Measurements from ENCODE around the gene MACROD2. TPM values are rescaled to one million over a fixed set of nuclear protein-coding genes. Genes with fewer than 3 reads are reported as not detected.

Gene MACROD2
- total RNA-seq, 3 donors from 2014 or later, result 3.2 to 7.6 (median 6.4) TPM

DNA sequence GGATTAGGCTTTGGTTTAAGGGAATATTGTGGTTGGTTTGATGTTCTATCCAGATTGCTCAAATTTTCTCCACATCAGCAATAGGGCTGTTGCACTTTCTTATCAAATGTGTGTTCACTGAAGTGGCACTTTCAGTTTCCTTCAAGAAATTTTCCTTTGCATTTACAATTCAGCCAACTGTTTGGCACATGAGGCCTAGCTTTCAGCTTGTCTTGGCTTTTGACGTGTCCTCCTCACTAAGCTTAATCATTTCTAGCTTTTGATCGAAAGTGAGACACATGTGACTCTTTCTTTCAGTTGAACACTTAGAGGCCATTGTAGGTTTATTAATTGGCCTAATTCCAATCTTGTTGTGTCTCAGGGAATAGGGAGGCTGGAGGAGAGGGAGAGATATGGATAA lies 237.3 kb downstream of the MACROD2 start:
- DNase-seq (no peak), ATAC-seq (no peak)
- H3K9me3 ChIP-seq, result no peaks in the 10 kb centered on the region
- no peaks in the 10 kb centered on the region for H3K36me3 ChIP-seq (ENCODE audit: low read depth)
- H3K4me1 ChIP-seq (ENCODE audit: low read depth), result no peaks in the 10 kb centered on the region
- no peak for TF ChIP-seq CTCF (IDR thresholded peaks at IDR 0.05)
- no peak overlapping the region for H3K4me3 ChIP-seq
- intact Hi-C loops (cut with DNase I, micrococcal nuclease), result no loop called here

DNA sequence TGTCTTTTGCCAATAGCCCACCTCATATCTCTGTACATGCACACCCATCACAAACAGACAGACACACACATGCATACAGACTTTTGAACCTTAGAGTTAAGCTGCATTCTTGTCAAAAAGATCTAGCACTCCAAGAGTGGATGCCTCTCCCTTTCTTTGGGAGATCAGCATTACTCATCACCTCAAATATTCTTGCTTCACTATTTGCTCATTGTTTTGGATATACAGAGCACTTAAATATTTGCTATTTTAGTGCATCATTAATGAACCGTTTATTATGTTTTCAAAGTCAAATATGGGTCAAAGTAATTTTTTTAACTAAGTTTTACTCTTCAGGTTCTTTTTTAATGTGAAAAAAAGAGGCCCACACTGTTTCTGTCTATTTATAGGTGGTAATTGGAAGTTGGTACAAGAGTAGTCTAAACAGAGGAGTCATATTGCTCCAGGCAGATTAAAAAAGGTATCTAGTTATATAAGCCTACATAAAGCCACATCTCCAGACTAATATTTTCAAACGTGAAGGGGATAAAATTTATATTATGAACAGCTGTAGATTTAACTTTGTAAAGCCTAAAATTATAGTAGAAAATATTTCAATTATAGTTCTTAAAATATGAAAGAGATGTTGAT lies 239.5 kb downstream of the MACROD2 start:
- no peak overlapping the region for H3K4me3 ChIP-seq

DNA sequence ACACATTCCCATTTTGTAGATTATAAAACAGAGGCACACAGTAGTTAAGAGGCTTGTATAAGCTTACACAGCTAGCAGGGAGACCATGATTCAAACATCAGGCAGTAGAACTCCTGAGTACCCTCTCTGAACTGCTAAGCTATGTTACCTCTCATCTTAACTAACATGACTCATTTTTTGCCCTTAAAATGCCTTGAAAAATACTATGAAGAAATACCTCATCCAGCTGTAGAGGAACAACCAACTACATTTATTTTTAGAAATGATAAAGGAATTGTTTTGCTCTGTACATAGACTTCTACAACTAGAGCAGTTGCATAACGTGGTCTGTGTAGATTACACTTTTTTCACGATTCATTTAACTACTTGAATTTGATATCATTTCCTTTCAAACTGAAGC lies 240.0 kb downstream of the MACROD2 start:
- Histone ChIP-seq H3K4me1 (ENCODE audit: low read depth) (no peaks in the 10 kb centered on the region), H3K4me3 (no peak overlapping the region), H3K36me3 (ENCODE audit: low read depth) (no peaks in the 10 kb centered on the region), H3K9me3 (no peaks in the 10 kb centered on the region)
- DNase-seq, result no peak
- intact Hi-C loops (cut with DNase I, micrococcal nuclease), result no loop called here
- no peak for ATAC-seq
- TF ChIP-seq CTCF (IDR thresholded peaks at IDR 0.05), result no peak

More for the DNA sequence above, 239.5 kb downstream of the MACROD2 start:
- intact Hi-C loops (cut with DNase I, micrococcal nuclease), result no loop called here
- DNase-seq, result no peak
- no peak for TF ChIP-seq CTCF (IDR thresholded peaks at IDR 0.05)
- Histone ChIP-seq H3K9me3 (no peaks in the 10 kb centered on the region), H3K36me3 (ENCODE audit: low read depth) (no peaks in the 10 kb centered on the region), H3K4me1 (ENCODE audit: low read depth) (no peaks in the 10 kb centered on the region)
- ATAC-seq, result no peak

DNA sequence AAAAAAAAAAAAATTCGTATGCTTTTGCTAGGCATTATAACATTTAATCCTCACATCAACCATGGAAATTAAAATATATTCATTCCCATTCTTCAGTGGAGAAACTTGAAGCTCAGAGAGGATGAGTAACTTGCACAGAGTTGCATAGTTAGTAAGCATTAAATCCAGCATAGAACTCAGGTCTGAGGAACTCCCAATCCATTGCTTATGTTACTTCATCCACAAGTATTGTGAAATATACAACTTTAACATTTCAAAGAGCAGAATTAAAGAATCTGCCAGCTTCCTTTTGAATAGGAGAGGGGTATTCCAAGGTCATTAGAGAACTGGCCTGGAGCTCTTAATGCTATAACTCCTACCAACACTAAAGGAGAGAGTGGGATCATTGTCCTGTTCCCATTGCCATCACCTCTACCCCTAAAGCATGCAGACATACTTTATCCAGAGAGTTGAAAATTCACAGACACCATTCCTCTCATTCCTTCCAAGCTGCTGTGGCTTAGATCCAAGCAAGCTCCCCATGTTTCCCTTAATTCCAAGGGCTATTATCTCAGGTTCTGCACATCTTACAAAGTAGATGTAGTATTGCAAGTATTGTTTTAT lies 250.2 kb downstream of the MACROD2 start:
- Histone ChIP-seq H3K4me3 (no peak overlapping the region), H3K9me3 (no peaks in the 10 kb centered on the region), H3K36me3 (ENCODE audit: low read depth) (no peaks in the 10 kb centered on the region), H3K4me1 (ENCODE audit: low read depth) (no peaks in the 10 kb centered on the region)
- ATAC-seq (no peak), DNase-seq (no peak)
- intact Hi-C loops (cut with DNase I, micrococcal nuclease), result no loop called here
- no peak for TF ChIP-seq CTCF (IDR thresholded peaks at IDR 0.05)

DNA sequence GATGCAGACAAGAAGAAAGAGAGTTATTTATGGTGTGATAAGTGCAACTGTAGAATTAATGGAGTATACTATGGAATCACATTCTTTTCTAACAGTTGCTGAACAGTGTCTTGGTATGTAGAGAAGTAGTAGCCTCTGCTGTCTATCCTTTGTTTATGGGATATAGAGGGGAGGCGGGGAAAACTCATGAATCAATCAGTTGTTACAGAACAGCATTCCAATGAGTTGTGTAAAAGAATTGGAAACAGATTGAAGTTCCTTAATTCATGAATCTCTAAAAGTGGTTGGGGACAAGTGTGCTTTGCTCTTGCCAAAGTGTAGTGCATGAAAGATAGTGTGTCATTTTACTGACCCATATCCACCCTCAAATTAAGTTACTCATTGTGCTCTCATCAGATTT lies 264.4 kb downstream of the MACROD2 start:
- Histone ChIP-seq H3K9me3 (no peaks in the 10 kb centered on the region), H3K36me3 (ENCODE audit: low read depth) (no peaks in the 10 kb centered on the region), H3K4me3 (no peak overlapping the region), H3K4me1 (ENCODE audit: low read depth) (no peaks in the 10 kb centered on the region)
- intact Hi-C loops (cut with DNase I, micrococcal nuclease), result no loop called here
- no peak for DNase-seq
- no peak for TF ChIP-seq CTCF (IDR thresholded peaks at IDR 0.05)
- ATAC-seq, result no peak
